HEK293 (cell line): ENCODE measurements around the gene SPINK1.

ENCODE experiments used
- GLI2 ChIP-seq: fragments of 450-650 bp; formaldehyde crosslinking; IDR thresholded peaks from 2 replicates; pipeline ENCODE4; 2017; ENCODE audit warnings: missing biosample characterization, missing genetic modification characterization, low read depth, borderline replicate concordance
- KLF10 ChIP-seq: fragments of 450-650 bp; IDR thresholded peaks from 2 replicates; pipeline ENCODE4 v1.5.1; 2018; ENCODE audit warnings: missing biosample characterization, mild to moderate bottlenecking, missing genetic modification characterization
- SP7 ChIP-seq: fragments of 450-650 bp; formaldehyde crosslinking; IDR thresholded peaks from 2 replicates; pipeline ENCODE4 v1.5.1; 2016; ENCODE audit warnings: missing biosample characterization, missing genetic modification characterization
- ZBTB26 ChIP-seq: fragments of 450-650 bp; formaldehyde crosslinking; optimal IDR thresholded peaks from 2 replicates; pipeline ENCODE3; 2016; ENCODE audit warnings: missing biosample characterization, mild to moderate bottlenecking, missing genetic modification characterization
- ZEB2 ChIP-seq: fragments of 450-650 bp; formaldehyde crosslinking; IDR thresholded peaks from 2 replicates; pipeline ENCODE4 v1.5.1; 2016; ENCODE audit warnings: missing biosample characterization, missing genetic modification characterization
- ZFP3 ChIP-seq: fragments of 450-650 bp; formaldehyde crosslinking; IDR thresholded peaks from 2 replicates; pipeline ENCODE4 v1.5.1; 2016; ENCODE audit warnings: low read depth, missing biosample characterization, missing genetic modification characterization
- ZNF155 ChIP-seq: fragments of 450-650 bp; formaldehyde crosslinking; IDR thresholded peaks from 2 replicates; pipeline ENCODE4 v1.5.1; 2016; ENCODE audit warnings: missing biosample characterization, missing genetic modification characterization
- ZNF169 ChIP-seq: fragments of 450-650 bp; formaldehyde crosslinking; IDR thresholded peaks from 2 replicates; pipeline ENCODE4 v1.5.1; 2016; ENCODE audit warnings: missing biosample characterization, missing genetic modification characterization
- ZNF23 ChIP-seq: fragments of 450-650 bp; formaldehyde crosslinking; IDR thresholded peaks from 2 replicates; pipeline ENCODE4 v1.5.1; 2016; ENCODE audit warnings: missing biosample characterization, missing genetic modification characterization, borderline replicate concordance
- ZNF239 ChIP-seq: fragments of 450-650 bp; formaldehyde crosslinking; IDR thresholded peaks from 2 replicates; pipeline ENCODE4 v1.5.1; 2016; ENCODE audit warnings: missing biosample characterization, missing genetic modification characterization
- ZNF24 ChIP-seq: fragments of 450-650 bp; formaldehyde crosslinking; IDR thresholded peaks from 2 replicates; pipeline ENCODE4 v1.5.1; 2016; ENCODE audit warnings: missing biosample characterization, missing genetic modification characterization
- ZNF248 ChIP-seq: fragments of 450-650 bp; formaldehyde crosslinking; IDR thresholded peaks from 2 replicates; pipeline ENCODE4 v1.5.1; 2017; ENCODE audit warnings: missing biosample characterization, missing genetic modification characterization
- ZNF26 ChIP-seq: fragments of 450-650 bp; formaldehyde crosslinking; IDR thresholded peaks from 2 replicates; pipeline ENCODE4 v1.5.1; 2016; ENCODE audit warnings: missing biosample characterization, missing genetic modification characterization
- ZNF311 ChIP-seq: fragments of 450-650 bp; formaldehyde crosslinking; IDR thresholded peaks from 2 replicates; pipeline ENCODE4 v1.5.1; 2017; ENCODE audit warnings: missing biosample characterization, missing genetic modification characterization, borderline replicate concordance
- ZNF350 ChIP-seq: fragments of 450-650 bp; formaldehyde crosslinking; IDR thresholded peaks from 2 replicates; pipeline ENCODE4 v1.5.0; 2017; ENCODE audit warnings: missing biosample characterization, mild to moderate bottlenecking, missing genetic modification characterization
- ZNF521 ChIP-seq: fragments of 450-650 bp; formaldehyde crosslinking; IDR thresholded peaks from 2 replicates; pipeline ENCODE4 v1.5.1; 2017; ENCODE audit warnings: missing biosample characterization, mild to moderate bottlenecking, missing genetic modification characterization
- ZNF530 ChIP-seq: fragments of 450-650 bp; formaldehyde crosslinking; IDR thresholded peaks from 2 replicates; pipeline ENCODE4 v1.5.1; 2016; ENCODE audit warnings: low read depth, missing biosample characterization, missing genetic modification characterization
- ZNF623 ChIP-seq: fragments of 450-650 bp; formaldehyde crosslinking; IDR thresholded peaks from 2 replicates; pipeline ENCODE4 v1.5.1; 2016; ENCODE audit warnings: missing biosample characterization, missing genetic modification characterization
- ZNF624 ChIP-seq: fragments of 450-650 bp; formaldehyde crosslinking; IDR thresholded peaks from 2 replicates; pipeline ENCODE4 v1.5.1; 2017; ENCODE audit warnings: missing biosample characterization, missing genetic modification characterization
- ZNF76 ChIP-seq: fragments of 450-650 bp; formaldehyde crosslinking; IDR thresholded peaks from 2 replicates; pipeline ENCODE4; 2016; ENCODE audit warnings: low read depth, missing biosample characterization, missing genetic modification characterization, borderline replicate concordance
- ZNF777 ChIP-seq: fragments of 450-650 bp; formaldehyde crosslinking; IDR thresholded peaks from 2 replicates; pipeline ENCODE4 v1.5.1; 2017; ENCODE audit warnings: missing biosample characterization, missing genetic modification characterization, borderline replicate concordance
- ZNF837 ChIP-seq: fragments of 450-650 bp; formaldehyde crosslinking; IDR thresholded peaks from 2 replicates; pipeline ENCODE4 v1.5.1; 2016; ENCODE audit warnings: missing biosample characterization, missing genetic modification characterization
- ZSCAN23 ChIP-seq: fragments of 450-650 bp; formaldehyde crosslinking; IDR thresholded peaks from 2 replicates; pipeline ENCODE4 v1.5.1; 2016; ENCODE audit warnings: missing biosample characterization, missing genetic modification characterization
- ZSCAN30 ChIP-seq: fragments of 450-650 bp; IDR thresholded peaks from 2 replicates; pipeline ENCODE4 v1.5.1; 2018; ENCODE audit warnings: missing biosample characterization, mild to moderate bottlenecking, missing genetic modification characterization, moderate library complexity
- TF ChIP-seq, protein P1 (sequence below): fragments of 450-650 bp; formaldehyde crosslinking; IDR thresholded peaks from 2 replicates; pipeline ENCODE4 v1.5.1; 2016; ENCODE audit warnings: missing biosample characterization, missing genetic modification characterization
- TF ChIP-seq, protein P2 (sequence below): fragments of 450-650 bp; formaldehyde crosslinking; IDR thresholded peaks from 2 replicates; pipeline ENCODE4 v1.5.1; 2016; ENCODE audit warnings: missing biosample characterization, missing genetic modification characterization
- TF ChIP-seq, protein P3 (sequence below): fragments of 450-650 bp; formaldehyde crosslinking; IDR thresholded peaks from 2 replicates; pipeline ENCODE4 v1.5.1; 2016; ENCODE audit warnings: missing biosample characterization, missing genetic modification characterization
- TF ChIP-seq, protein P4 (sequence below): fragments of 450-650 bp; formaldehyde crosslinking; IDR thresholded peaks from 2 replicates; pipeline ENCODE4 v1.5.1; 2016; ENCODE audit warnings: missing biosample characterization, missing genetic modification characterization
- TF ChIP-seq, protein P5 (sequence below): sonication (generic); formaldehyde crosslinking; IDR thresholded peaks from 2 replicates; pipeline ENCODE4 v1.8.1; 2022; ENCODE audit warnings: mild to moderate bottlenecking, moderate library complexity, missing genetic modification reagents

The SPINK1 gene

DNA sequence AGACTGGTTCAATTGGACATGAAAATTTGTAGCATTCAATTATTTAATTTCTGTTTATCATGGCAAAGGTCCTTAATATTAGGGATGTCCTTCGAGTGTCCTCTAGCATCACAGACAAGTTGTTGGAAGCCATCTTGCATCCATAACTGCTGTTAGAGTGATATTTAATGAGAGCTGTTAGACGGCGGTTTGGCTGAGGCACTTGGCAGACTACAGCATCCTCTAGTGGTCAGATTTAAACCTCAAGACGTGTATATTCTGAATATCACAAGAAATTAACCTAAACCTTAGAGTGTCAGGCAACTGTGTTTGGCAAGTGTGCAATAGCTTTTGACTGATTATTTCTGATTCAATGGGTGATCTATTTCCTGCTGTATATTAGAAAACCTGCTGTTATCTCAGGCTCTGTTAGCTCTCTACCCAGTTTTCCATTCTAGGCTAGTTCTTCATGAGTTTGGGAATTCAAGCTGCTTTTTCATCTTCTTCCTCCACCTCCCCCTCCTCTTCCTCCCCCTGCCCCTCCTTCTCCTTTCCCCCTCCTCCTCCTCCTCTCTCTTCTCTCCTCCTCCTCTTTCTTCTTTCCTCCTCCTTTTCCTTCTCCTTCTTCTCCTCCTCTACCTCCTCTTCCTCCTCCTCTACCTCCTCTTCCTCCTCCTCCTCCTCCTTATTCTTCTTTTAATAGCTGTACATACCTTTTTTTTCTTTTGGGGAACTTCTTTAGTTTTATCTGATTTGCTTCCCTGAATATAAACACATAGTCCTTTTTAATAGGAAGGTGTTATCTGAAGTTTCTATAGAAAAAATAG, 8.6 kb downstream of the SPINK1 start (continued):
- TF ChIP-seq ZNF624 (tag by site-specific recombination) (no peak), ZNF24 (tag by site-specific recombination) (no peak), ZNF837 (tag by site-specific recombination) (no peak), ZNF350 (no peak), ZNF530 (tag by site-specific recombination) (no peak), ZNF23 (tag by site-specific recombination) (no peak), ZNF26 (tag by site-specific recombination) (no peak), ZFP3 (tag by site-specific recombination) (no peak), SP7 (tag by site-specific recombination) (0 out of 2 replicates have a peak, but pooled peaks have one; percentile 26), ZEB2 (tag by site-specific recombination) (no peak), ZNF311 (tag by site-specific recombination) (no peak), ZBTB26 (tag by site-specific recombination) (no peak), ZNF155 (no peak), KLF10 (tag by site-specific recombination) (no peak), ZNF777 (tag by site-specific recombination) (peak; percentile 62; the same call in 1 of the 2 replicates), ZNF623 (tag by site-specific recombination) (no peak), ZNF169 (tag by site-specific recombination) (no peak), ZNF248 (tag by site-specific recombination) (no peak), ZSCAN23 (tag by site-specific recombination) (no peak), ZNF239 (tag by site-specific recombination) (no peak), GLI2 (no peak), ZNF521 (tag by site-specific recombination) (no peak), ZNF76 (tag by site-specific recombination) (no peak), ZSCAN30 (tag by site-specific recombination) (peak; percentile 80)
- TF ChIP-seq, protein P1, sequence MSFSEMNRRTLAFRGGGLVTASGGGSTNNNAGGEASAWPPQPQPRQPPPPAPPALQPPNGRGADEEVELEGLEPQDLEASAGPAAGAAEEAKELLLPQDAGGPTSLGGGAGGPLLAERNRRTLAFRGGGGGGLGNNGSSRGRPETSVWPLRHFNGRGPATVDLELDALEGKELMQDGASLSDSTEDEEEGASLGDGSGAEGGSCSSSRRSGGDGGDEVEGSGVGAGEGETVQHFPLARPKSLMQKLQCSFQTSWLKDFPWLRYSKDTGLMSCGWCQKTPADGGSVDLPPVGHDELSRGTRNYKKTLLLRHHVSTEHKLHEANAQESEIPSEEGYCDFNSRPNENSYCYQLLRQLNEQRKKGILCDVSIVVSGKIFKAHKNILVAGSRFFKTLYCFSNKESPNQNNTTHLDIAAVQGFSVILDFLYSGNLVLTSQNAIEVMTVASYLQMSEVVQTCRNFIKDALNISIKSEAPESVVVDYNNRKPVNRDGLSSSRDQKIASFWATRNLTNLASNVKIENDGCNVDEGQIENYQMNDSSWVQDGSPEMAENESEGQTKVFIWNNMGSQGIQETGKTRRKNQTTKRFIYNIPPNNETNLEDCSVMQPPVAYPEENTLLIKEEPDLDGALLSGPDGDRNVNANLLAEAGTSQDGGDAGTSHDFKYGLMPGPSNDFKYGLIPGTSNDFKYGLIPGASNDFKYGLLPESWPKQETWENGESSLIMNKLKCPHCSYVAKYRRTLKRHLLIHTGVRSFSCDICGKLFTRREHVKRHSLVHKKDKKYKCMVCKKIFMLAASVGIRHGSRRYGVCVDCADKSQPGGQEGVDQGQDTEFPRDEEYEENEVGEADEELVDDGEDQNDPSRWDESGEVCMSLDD: no peak
- TF ChIP-seq, protein P2, sequence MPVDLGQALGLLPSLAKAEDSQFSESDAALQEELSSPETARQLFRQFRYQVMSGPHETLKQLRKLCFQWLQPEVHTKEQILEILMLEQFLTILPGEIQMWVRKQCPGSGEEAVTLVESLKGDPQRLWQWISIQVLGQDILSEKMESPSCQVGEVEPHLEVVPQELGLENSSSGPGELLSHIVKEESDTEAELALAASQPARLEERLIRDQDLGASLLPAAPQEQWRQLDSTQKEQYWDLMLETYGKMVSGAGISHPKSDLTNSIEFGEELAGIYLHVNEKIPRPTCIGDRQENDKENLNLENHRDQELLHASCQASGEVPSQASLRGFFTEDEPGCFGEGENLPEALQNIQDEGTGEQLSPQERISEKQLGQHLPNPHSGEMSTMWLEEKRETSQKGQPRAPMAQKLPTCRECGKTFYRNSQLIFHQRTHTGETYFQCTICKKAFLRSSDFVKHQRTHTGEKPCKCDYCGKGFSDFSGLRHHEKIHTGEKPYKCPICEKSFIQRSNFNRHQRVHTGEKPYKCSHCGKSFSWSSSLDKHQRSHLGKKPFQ (tag by site-specific recombination): no peak
- TF ChIP-seq, protein P3, sequence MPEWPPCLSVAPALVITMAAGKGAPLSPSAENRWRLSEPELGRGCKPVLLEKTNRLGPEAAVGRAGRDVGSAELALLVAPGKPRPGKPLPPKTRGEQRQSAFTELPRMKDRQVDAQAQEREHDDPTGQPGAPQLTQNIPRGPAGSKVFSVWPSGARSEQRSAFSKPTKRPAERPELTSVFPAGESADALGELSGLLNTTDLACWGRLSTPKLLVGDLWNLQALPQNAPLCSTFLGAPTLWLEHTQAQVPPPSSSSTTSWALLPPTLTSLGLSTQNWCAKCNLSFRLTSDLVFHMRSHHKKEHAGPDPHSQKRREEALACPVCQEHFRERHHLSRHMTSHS (tag by site-specific recombination): no peak
- TF ChIP-seq, protein P4, sequence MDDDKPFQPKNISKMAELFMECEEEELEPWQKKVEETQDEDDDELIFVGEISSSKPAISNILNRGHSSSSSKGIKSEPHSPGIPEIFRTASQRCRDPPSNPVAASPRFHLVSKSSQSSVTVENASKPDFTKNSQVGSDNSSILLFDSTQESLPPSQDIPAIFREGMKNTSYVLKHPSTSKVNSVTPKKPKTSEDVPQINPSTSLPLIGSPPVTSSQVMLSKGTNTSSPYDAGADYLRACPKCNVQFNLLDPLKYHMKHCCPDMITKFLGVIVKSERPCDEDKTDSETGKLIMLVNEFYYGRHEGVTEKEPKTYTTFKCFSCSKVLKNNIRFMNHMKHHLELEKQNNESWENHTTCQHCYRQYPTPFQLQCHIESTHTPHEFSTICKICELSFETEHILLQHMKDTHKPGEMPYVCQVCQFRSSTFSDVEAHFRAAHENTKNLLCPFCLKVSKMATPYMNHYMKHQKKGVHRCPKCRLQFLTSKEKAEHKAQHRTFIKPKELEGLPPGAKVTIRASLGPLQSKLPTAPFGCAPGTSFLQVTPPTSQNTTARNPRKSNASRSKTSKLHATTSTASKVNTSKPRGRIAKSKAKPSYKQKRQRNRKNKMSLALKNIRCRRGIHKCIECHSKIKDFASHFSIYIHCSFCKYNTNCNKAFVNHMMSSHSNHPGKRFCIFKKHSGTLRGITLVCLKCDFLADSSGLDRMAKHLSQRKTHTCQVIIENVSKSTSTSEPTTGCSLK: no peak
- TF ChIP-seq, protein P5, sequence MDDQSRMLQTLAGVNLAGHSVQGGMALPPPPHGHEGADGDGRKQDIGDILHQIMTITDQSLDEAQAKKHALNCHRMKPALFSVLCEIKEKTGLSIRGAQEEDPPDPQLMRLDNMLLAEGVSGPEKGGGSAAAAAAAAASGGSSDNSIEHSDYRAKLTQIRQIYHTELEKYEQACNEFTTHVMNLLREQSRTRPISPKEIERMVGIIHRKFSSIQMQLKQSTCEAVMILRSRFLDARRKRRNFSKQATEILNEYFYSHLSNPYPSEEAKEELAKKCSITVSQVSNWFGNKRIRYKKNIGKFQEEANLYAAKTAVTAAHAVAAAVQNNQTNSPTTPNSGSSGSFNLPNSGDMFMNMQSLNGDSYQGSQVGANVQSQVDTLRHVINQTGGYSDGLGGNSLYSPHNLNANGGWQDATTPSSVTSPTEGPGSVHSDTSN (CRISPR knock-in tag): no peak
